ENCODE results near the gene PSMC4.

Gene PSMC4

GRCh38 chr19:39963898-39964297 lies 7.1 kb upstream of the PSMC4 start:
- no peak for TF ChIP-seq ZNF274 (IDR thresholded peaks at IDR 0.05; ENCODE audit: low read depth, low read length)
- no peak overlapping the region for H3K4me3 ChIP-seq (ENCODE audit: low read length)

DNA sequence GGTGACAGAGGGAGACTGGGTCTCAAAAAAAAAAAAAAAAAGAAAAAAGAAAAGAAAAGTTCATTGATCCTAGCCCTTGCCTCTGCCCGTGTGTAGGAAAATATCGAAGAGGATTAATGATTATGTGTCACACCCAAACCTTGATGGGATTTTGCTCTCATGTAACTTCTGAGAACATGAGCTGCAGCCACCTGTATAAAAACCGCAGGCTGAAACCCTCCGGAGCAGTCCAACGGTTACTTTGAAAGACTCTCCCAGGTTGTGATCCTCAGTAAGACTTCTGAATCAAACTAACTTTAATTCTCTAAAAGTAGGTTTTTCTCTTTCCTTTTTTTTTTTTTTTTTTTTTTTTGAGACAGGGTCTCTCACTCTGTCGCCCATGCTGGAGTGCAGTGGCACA lies 4.3 kb upstream of the PSMC4 start:
- TF ChIP-seq ZNF274 (IDR thresholded peaks at IDR 0.05; ENCODE audit: low read depth, low read length) = no peak
- no peak overlapping the region for H3K4me3 ChIP-seq (ENCODE audit: low read length)

- TF ChIP-seq ZNF274 (IDR thresholded peaks at IDR 0.05; ENCODE audit: low read depth, low read length) = no peak
- H3K4me3 ChIP-seq (ENCODE audit: low read length) = no peak overlapping the region
Measured at GRCh38 chr19:39967561-39967960, 3.4 kb upstream of the PSMC4 start.

- no peak for TF ChIP-seq ZNF274 (IDR thresholded peaks at IDR 0.05; ENCODE audit: low read depth, low read length)
- H3K4me3 ChIP-seq (ENCODE audit: low read length) = no peak overlapping the region
Measured at GRCh38 chr19:39968789-39969188, 2.2 kb upstream of the PSMC4 start.

- no peak for TF ChIP-seq ZNF274 (IDR thresholded peaks at IDR 0.05; ENCODE audit: low read depth, low read length)
- no peak overlapping the region; the same call in 1 of the 2 replicates for H3K4me3 ChIP-seq (ENCODE audit: low read length)
Measured at GRCh38 chr19:39969266-39969665, 1.7 kb upstream of the PSMC4 start.

- TF ChIP-seq ZNF274 (IDR thresholded peaks at IDR 0.05; ENCODE audit: low read depth, low read length) = no peak
- peak overlapping the region; percentile 74 for H3K4me3 ChIP-seq (ENCODE audit: low read length)
Measured at GRCh38 chr19:39969681-39970424, 1.1 kb upstream of the PSMC4 start.

DNA sequence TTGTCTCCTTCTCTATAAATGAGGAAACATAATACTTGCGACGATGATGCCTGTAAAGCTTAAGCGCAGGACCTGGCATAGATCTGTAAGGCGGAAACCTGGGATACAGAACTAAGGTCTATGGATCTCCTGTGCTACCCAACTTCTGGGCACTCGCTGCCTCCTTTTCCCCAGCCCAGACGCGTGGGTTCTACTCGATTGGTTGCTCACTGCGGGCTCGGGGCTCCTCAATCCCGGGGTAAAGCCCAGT lies 615 bp upstream of the PSMC4 start:
- no peak for TF ChIP-seq ZNF274 (IDR thresholded peaks at IDR 0.05; ENCODE audit: low read depth, low read length)
- peak overlapping the region; percentile 74 for H3K4me3 ChIP-seq (ENCODE audit: low read length)

DNA sequence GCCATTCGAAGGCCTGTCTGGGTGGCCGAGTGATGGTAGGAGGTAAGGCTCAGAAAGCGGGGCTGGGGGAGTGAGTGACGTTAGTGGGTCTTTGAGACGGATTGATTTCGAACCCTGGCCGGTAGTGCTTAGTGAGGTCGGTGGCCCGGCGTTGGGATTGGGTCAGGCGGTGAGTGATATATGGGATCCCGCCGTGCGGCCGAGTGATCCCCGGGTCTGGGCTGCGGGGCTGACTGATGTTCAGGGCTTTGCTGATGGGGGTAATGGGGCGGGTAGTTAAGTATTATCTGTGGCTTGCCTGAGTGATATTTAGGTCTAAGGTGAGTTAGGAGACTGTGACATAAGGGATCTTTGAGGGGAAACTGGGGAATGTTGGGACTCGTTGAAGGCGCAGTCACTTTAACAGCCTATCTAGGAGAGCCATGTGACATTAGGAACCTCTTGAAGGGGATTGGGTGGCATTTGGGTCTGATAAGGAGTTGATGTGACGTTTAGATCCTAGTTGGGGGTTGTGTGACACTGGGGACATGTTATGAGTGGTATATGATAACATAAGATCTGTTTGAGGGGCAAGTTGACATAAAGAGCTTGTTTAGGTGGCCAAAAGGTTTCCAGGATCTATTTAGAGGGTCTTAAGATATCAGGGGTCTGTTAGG lies 543 bp downstream of the PSMC4 start:
- H3K4me3 ChIP-seq (ENCODE audit: low read length) = peak overlapping the region; percentile 89
- TF ChIP-seq ZNF274 (IDR thresholded peaks at IDR 0.05; ENCODE audit: low read depth, low read length) = no peak

GRCh38 chr19:39974377-39975155 lies 3.6 kb downstream of the PSMC4 start:
- no peak for TF ChIP-seq ZNF274 (IDR thresholded peaks at IDR 0.05; ENCODE audit: low read depth, low read length)
- H3K4me3 ChIP-seq (ENCODE audit: low read length) = no peak overlapping the region

GRCh38 chr19:39982883-39983282 lies 11.9 kb downstream of the PSMC4 start:
- no peak for TF ChIP-seq ZNF274 (IDR thresholded peaks at IDR 0.05; ENCODE audit: low read depth, low read length)
- H3K4me3 ChIP-seq (ENCODE audit: low read length) = no peak overlapping the region

GRCh38 chr19:39983695-39984300 lies 12.8 kb downstream of the PSMC4 start:
- H3K4me3 ChIP-seq (ENCODE audit: low read length) = no peak overlapping the region
- no peak for TF ChIP-seq ZNF274 (IDR thresholded peaks at IDR 0.05; ENCODE audit: low read depth, low read length)

- TF ChIP-seq ZNF274 (IDR thresholded peaks at IDR 0.05; ENCODE audit: low read depth, low read length) = no peak
- no peak overlapping the region for H3K4me3 ChIP-seq (ENCODE audit: low read length)
Measured at GRCh38 chr19:39986643-39987042, 15.7 kb downstream of the PSMC4 start.

- no peak overlapping the region for H3K4me3 ChIP-seq (ENCODE audit: low read length)
- no peak for TF ChIP-seq ZNF274 (IDR thresholded peaks at IDR 0.05; ENCODE audit: low read depth, low read length)
Measured at GRCh38 chr19:39987167-39987566, 16.2 kb downstream of the PSMC4 start.

- TF ChIP-seq ZNF274 (IDR thresholded peaks at IDR 0.05; ENCODE audit: low read depth, low read length) = no peak
- H3K4me3 ChIP-seq (ENCODE audit: low read length) = no peak overlapping the region
Measured at GRCh38 chr19:39987596-39987995, 16.6 kb downstream of the PSMC4 start.

DNA sequence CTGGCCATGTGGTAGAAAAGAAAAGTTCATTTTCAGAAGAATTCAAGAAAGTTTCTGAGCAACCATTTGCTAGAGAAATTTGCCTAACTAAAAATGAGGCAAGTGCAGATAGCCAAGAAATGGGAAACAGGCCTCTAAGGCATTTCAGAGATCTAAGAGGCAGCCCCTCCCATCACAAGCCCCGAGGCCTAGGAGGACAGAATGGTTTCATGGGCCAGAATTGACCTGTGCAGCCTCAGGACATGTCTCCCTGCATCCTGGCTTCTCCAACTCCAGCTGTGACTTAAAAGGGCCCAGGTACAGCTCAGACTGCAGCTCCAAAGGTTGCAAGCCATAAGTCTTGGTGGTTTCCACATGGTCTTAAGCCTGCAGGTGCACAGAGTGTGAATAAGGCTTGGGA lies 22.6 kb downstream of the PSMC4 start:
- H3K4me3 ChIP-seq (ENCODE audit: low read length) = no peak overlapping the region
- no peak for TF ChIP-seq ZNF274 (IDR thresholded peaks at IDR 0.05; ENCODE audit: low read depth, low read length)

Data from GM08714 (cell line).